GM19463 (cell line): Measurements from ENCODE around the gene PPP1R9A.
"Not testable (repeated sequence)": the region's sequence is repeated elsewhere in the genome, so short reads cannot be mapped to it uniquely, and the experiment has no call there.

Experiments used
- ATAC-seq: cut with Tn5 transposase; IDR thresholded peaks from one replicate; pipeline ENCODE4 v1.9.1; 2021; ENCODE audit warnings: mild to moderate bottlenecking, moderate library complexity; ENCODE audit not compliant: unreplicated experiment

Gene PPP1R9A

GRCh38 chr7:94972296-94972695 lies 64.9 kb downstream of the PPP1R9A start:
- ATAC-seq, result no peak

DNA sequence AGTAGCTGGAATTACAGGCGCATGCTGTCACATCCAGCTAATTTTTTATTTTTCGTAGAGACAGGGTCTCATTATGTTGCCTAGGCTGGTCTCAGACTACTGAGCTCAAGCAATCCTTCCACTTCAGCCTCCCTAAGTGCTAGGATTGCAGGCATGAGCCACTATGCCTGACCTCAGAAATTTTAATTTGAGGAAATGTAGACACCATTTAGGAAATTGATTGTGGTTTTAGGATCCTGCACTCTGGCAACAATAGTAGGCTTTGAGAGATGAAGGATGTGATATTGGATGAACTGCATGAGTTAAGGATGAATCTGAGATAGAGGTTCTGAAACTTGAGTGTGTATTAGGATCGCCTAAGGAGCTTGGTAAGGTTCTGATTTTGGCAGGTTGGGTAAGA lies 66.5 kb downstream of the PPP1R9A start:
- no peak for ATAC-seq

DNA sequence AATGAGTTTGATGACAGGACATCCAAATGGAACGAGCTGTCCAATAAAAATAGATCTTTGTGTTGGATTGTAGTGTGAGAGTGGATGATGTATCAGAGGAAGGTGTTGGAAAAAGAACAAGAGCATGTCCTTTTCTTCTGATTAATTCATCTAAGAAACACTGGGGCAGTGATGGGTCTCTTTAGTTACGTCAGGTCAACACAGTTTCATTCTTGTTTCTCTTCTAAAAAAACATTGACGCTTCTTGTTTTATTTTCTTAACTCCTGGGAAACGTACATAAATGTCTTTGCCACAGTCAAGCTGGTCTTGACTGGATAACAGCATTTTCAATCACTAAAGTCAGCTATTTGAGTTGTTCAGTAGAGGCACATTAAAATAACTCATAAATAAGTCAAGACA lies 67.0 kb downstream of the PPP1R9A start:
- ATAC-seq, result no peak

DNA sequence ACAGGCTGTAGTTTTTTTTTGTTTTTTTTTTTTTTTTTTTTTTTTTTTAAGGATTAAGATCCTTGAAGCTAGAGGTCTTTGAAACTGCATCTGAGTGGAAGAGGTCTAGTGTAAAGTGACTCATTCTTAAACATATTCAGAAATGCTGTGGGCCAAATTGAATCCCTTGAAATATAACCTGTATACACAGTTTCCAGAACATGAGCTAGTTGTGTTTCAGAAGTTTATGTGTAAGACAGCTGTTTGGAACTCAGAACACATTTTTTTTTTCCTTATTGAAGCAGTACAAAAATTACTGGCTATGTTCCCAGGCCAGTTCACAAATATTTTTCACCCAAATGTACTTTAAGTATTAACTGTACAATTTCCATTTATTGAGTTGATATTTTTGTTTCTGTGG lies 67.9 kb downstream of the PPP1R9A start:
- no peak for ATAC-seq

- no peak for ATAC-seq
Observed at GRCh38 chr7:94980418-94981142, 73.2 kb downstream of the PPP1R9A start.

GRCh38 chr7:94995921-94996320 lies 88.5 kb downstream of the PPP1R9A start:
- ATAC-seq, result no peak

GRCh38 chr7:94996369-94996768 lies 89.0 kb downstream of the PPP1R9A start:
- no peak for ATAC-seq

- no peak for ATAC-seq
Observed at GRCh38 chr7:94997547-94997946, 90.2 kb downstream of the PPP1R9A start.

GRCh38 chr7:94998266-94999068 lies 91.1 kb downstream of the PPP1R9A start:
- no peak for ATAC-seq

DNA sequence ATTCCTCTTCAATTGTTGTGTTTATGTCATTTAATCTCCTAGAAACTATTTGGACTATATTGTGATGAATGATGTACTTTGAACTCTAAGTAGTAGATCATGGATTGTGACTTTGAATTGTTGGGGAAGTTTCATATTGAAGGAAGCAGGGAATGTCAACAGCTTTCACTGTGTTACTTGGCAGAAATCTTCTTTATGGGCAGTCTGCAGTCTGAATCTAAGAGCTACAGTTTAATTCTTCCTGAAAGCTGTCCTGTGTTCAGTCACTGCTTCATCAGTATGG lies 91.6 kb downstream of the PPP1R9A start:
- no peak for ATAC-seq

GRCh38 chr7:94999601-95000000 lies 92.2 kb downstream of the PPP1R9A start:
- not testable (repeated sequence) for ATAC-seq

- no peak for ATAC-seq
Observed at GRCh38 chr7:95001258-95001657, 93.9 kb downstream of the PPP1R9A start.

- no peak for ATAC-seq
Observed at GRCh38 chr7:95001815-95002561, 94.6 kb downstream of the PPP1R9A start.

DNA sequence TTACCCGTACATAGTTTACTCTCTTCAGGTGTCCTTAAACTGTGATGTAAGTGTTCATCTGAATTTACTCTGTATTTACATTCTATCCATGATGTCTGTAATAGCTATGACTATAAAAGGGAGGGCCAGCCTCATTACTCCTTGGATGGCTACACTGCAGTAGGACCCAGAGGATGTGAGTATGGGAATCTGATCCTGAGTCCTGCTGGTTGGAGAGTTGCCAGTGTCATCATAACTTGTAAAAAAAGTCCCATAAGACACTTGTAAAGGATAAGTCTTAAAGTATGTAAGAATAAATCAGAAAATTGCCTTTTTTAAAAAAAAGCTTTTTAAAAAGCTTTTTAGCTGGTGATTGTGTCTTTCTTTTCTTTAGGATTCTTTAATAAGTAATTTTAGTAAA lies 95.4 kb downstream of the PPP1R9A start:
- ATAC-seq, result no peak

DNA sequence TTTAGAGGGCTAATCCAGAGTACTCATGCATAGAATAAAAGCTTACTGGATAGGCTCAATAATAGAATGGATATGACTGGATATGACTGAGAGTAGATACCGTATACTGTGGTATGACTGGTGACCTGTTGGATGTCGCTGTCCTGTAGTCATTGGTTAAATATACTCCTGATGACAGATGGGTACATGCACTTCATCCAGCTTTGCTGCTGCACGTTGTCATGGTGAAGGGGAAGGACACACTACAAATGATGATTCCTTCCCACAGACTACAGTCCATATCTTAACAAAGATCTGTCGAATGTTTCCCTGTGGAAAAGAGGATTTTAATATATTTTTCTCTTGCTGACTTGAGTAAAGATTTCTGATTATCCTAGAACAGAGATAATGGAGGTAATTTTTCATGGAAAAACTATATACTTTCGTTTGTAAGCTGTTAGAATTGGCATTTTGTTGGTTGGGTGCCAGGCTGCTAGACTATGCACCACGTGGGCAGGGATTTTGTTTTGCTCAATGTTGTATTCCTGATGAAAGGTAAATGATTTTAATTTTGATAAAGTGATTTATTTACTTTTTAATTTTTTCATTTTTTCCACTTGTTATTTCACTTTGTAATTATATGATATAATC lies 97.3 kb downstream of the PPP1R9A start:
- no peak for ATAC-seq

DNA sequence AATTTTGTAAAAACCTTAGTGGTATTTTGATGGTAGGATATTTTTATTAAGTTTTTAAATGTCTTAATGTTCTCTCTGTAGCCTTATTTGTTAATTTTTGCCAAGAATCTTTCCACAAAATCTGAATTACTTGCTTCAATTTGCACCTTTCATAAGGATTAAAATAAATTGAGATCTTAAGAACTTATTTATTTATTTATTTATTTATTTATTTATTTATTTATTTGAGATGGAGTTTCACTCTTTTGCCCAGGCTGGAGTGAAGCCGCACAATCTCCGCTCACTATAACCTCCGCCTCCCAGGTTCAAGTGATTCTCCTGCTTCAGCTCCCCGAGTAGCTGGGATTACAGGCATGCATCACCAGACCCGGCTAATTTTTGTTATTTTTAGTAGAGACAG lies 98.6 kb downstream of the PPP1R9A start:
- ATAC-seq, result no peak

DNA sequence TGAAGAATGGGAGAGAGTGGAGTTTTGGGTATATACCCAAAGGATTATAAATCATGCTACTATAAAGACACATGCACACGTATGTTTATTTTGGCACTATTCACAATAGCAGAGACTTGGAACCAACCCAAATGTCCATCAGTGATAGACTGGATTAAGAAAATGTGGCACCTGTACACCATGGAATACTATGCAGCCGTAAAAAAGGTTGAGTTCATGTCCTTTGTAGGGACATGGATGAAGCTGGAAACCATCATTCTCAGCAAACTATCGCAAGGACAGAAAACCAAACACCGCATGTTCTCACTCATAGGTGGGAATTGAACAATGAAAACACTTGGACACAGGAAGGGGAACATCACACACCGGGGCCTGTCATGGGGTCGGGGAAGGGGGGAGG lies 101.4 kb downstream of the PPP1R9A start:
- ATAC-seq, result not testable (repeated sequence)

GRCh38 chr7:95011146-95011928 lies 103.9 kb downstream of the PPP1R9A start:
- ATAC-seq, result no peak

DNA sequence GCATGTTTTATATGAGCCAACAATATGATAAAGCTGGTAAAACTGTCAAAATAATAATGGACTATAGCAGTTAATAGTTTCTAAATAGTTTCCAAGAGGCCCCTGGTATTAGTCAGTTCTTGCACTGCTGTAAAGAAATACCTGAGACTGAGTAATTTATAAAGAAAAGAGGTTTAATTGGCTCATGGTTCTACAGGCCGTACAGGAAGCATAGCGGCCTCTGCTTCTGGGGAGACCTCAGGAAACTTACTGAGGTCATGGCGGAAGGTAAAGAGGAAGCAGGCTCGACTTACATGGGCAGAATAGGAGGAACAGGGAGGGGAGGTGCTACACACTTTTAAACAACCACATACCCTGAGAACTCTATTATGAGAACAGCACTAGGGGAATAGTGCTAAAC lies 104.6 kb downstream of the PPP1R9A start:
- no peak for ATAC-seq

GRCh38 chr7:95018021-95018420 lies 110.6 kb downstream of the PPP1R9A start:
- no peak for ATAC-seq

GRCh38 chr7:95026018-95026417 lies 118.6 kb downstream of the PPP1R9A start:
- no peak for ATAC-seq
